ENCODE measurements around the gene CARHSP1. TPM values are rescaled to one million over a fixed set of nuclear protein-coding genes. Genes with fewer than 3 reads are reported as not detected.

CARHSP1 gene
- total and polyA plus RNA-seq, 2 of the 8 experiments (the other 6 are each of a cell fraction or from before 2014, with no cell fraction given) = 292 to 300 TPM

DNA sequence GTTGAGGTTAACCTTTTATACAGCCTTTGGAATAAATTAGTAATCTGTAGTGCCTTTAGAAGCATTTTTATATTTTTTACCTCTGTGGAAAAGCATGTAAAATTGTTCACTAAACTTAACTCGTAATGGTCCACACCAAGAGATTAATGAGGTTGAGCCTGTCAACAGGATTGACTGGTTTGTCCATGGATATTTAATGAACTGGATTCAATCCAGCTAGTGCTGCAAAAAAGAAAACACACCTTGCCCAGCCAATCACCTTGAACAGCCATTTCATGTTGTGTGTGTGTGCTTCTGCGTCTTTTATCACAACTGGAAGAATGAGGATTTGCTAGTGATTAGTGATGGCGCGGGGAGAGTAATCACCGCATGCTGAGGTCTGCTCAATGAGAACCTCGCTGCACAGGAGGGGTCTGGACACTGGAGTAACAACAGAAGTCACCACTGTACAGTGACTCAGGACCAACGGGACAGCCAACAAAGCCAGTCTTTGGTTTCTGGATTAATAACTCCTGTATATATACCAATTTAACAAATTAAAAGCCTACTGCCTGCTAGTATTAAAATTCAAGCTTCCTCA lies 47.0 kb upstream of the CARHSP1 start:
- DNase-seq (ENCODE audit: low read depth in 1 of 2, low spot score in 2 of 2) (no peak), FAIRE-seq (no peak)
- no peak overlapping the region for H3K27ac ChIP-seq (ENCODE audit: low read depth, low read length)
- TF ChIP-seq SP1 (IDR thresholded peaks at IDR 0.05; ENCODE audit: low read depth, low read length) (no peak), MAFK (IDR thresholded peaks at IDR 0.05; ENCODE audit: low read depth, low read length) (no peak), ASH2L (IDR thresholded peaks at IDR 0.05; ENCODE audit: low read length) (no peak), SRF (IDR thresholded peaks at IDR 0.05; ENCODE audit: low read depth, low read length) (no peak), HDAC2 (IDR thresholded peaks at IDR 0.05; ENCODE audit: borderline replicate concordance in 1 of 2, low read depth in 2 of 2, low read length in 2 of 2) (no peak), TCF12 (IDR thresholded peaks at IDR 0.05; ENCODE audit: low read depth, low read length) (no peak), SP4 (IDR thresholded peaks at IDR 0.05; ENCODE audit: low read length) (no peak), RBBP5 (IDR thresholded peaks at IDR 0.05; ENCODE audit: borderline replicate concordance, low read depth, low read length) (no peak), EGR1 (IDR thresholded peaks at IDR 0.05; ENCODE audit: borderline replicate concordance, low read depth, low read length) (no peak), POU5F1 (IDR thresholded peaks at IDR 0.05; ENCODE audit: low read depth, low read length) (no peak), NANOG (IDR thresholded peaks at IDR 0.05; ENCODE audit: insufficient read depth, low read depth, low read length, poor library complexity, severe bottlenecking) (no peak), POLR2AphosphoS5 (IDR thresholded peaks at IDR 0.05; ENCODE audit: low read depth, low read length) (no peak)
- TF ChIP-seq, protein P1, sequence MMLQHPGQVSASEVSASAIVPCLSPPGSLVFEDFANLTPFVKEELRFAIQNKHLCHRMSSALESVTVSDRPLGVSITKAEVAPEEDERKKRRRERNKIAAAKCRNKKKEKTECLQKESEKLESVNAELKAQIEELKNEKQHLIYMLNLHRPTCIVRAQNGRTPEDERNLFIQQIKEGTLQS (IDR thresholded peaks at IDR 0.05; ENCODE audit: insufficient read depth, low read depth, low read length) = no peak
- H3K79me1 ChIP-seq (ENCODE audit: low read depth, low read length) = peaks cover 15% of the 10 kb centered on the region
- no peak overlapping the region for H2AK5ac ChIP-seq (ENCODE audit: low read depth, low read length)
- ChIA-PET CTCF (ENCODE audit: partially characterized antibody) (interaction anchor here (0.9 to 7.4 kb wide), 6 partner anchors 10 to 96 kb away, joined by 3 to 39 read pairs (median 4); no protein-coding TSS in a partner anchor), POLR2A (ENCODE audit: partially characterized antibody) (interaction anchor here (1.2 kb wide), 1 partner anchor 10 kb away, joined by 3 read pairs; no protein-coding TSS in a partner anchor)
- H2AFZ ChIP-seq (ENCODE audit: low read length) = no peak overlapping the region
- no peak overlapping the region for H2BK15ac ChIP-seq (ENCODE audit: low read length)
- H2BK12ac ChIP-seq (ENCODE audit: low read depth, low read length) = no peak overlapping the region
- H3K23ac ChIP-seq (ENCODE audit: insufficient read length) = no peak overlapping the region
- H3K4me3 ChIP-seq (ENCODE audit: extremely low read depth in 1 of 4, insufficient read depth in 2 of 4, low read depth in 3 of 4, low read length in 4 of 4) = no peak overlapping the region
- H3K9me3 ChIP-seq (ENCODE audit: insufficient read depth in 2 of 2, low read depth in 1 of 2, low read length in 1 of 2) = no peaks in the 10 kb centered on the region
- peaks cover 28 to 76% (median 48%) of the 10 kb centered on the region in 4 experiments for H3K36me3 ChIP-seq (ENCODE audit: control insufficient read depth in 2 of 4, insufficient read depth in 4 of 4, low read length in 3 of 4)
- H3K23me2 ChIP-seq (ENCODE audit: low read depth, low read length) = no peaks in the 10 kb centered on the region
- no peak overlapping the region for H3K18ac ChIP-seq (ENCODE audit: extremely low read depth, low read length)
- H2BK120ac ChIP-seq (replicated peaks; ENCODE audit: low read depth, low read length) = no peak overlapping the region
- H3K4me2 ChIP-seq (ENCODE audit: insufficient read depth in 1 of 2, low read depth in 2 of 2, low read length in 2 of 2) = no peak overlapping the region
- no peak overlapping the region for H2BK20ac ChIP-seq (ENCODE audit: low read length)
- H3K79me2 ChIP-seq (ENCODE audit: control insufficient read depth in 1 of 2, insufficient read depth in 2 of 2, low read length in 2 of 2) = 0 out of 4 replicates have a peak, but pooled peaks cover 0 to 13% of the 10 kb centered on the region in 2 experiments
- H2BK5ac ChIP-seq (ENCODE audit: low read depth, low read length) = no peak overlapping the region
- H4K5ac ChIP-seq (ENCODE audit: insufficient read length, low read depth, low read length) = no peak overlapping the region
- no peak overlapping the region for H3K4ac ChIP-seq (replicated peaks; ENCODE audit: insufficient read length, low read depth, low read length)
- 94% methylated on average over 7 of the region's 7 CpGs; no CpG with 5 or more reads in 1 of the 2 experiments for whole genome bisulfite sequencing, 2 experiments (ENCODE audit: extremely low coverage in 1 of 2, insufficient coverage in 1 of 2, insufficient read length in 1 of 2, insufficient replicate concordance in 2 of 2, low coverage in 1 of 2, low lambda C conversion rate in 2 of 2, missing lambda C conversion rate in 1 of 2)
- no peaks in the 10 kb centered on the region for H3K27me3 ChIP-seq (replicated peaks in 1 of 4; ENCODE audit: control insufficient read depth in 3 of 4, extremely low read depth in 1 of 4, insufficient read depth in 3 of 4, low read length in 3 of 4)
- H4K8ac ChIP-seq (ENCODE audit: extremely low read depth, insufficient read depth, low read length) = no peak overlapping the region; the same call in 1 of the 2 replicates
- no peak overlapping the region for H3K56ac ChIP-seq (replicated peaks; ENCODE audit: insufficient read length, low read depth, low read length)
- H4K20me1 ChIP-seq (replicated peaks in 1 of 2; ENCODE audit: control insufficient read depth in 1 of 2, insufficient read depth in 2 of 2, low read length in 2 of 2) = peaks cover 3 to 12% of the 10 kb centered on the region in 2 experiments
- H3K4me1 ChIP-seq (replicated peaks in 1 of 4; ENCODE audit: control insufficient read depth in 3 of 4, insufficient read depth in 4 of 4, low read length in 3 of 4) = no peaks in the 10 kb centered on the region; a peak in 1 of 7 replicates
- H3K9ac ChIP-seq (replicated peaks in 1 of 4; ENCODE audit: extremely low read depth in 1 of 4, low read depth in 3 of 4, low read length in 3 of 4) = no peak overlapping the region
- no peak overlapping the region for H3K14ac ChIP-seq (ENCODE audit: insufficient read length)
- H4K91ac ChIP-seq (replicated peaks; ENCODE audit: insufficient read length, low read length) = no peak overlapping the region
